IPS-18c (cell line): ENCODE data around the gene TPBG.

Experiments used
- H3K4me3 ChIP-seq: 2 replicates; pipeline ENCODE4 v1.7.0; 2013; ENCODE audit warnings: low read depth, mild to moderate bottlenecking, low read length, moderate library complexity; ENCODE audit not compliant: insufficient read depth
- H3K9me3 ChIP-seq: one replicate; pipeline ENCODE4 v1.6.1; 2013; ENCODE audit warnings: mild to moderate bottlenecking, low read length, moderate library complexity; ENCODE audit not compliant: control insufficient read depth, insufficient read depth

TPBG gene

GRCh38 chr6:82416346-82416745 is 52.7 kb downstream of the TPBG start:
- no peak overlapping the region for H3K4me3 ChIP-seq

More at GRCh38 chr6:82416346-82416745, 52.7 kb downstream of the TPBG start:
- H3K9me3 ChIP-seq = no peaks in the 10 kb centered on the region
